GM10847 (cell line): ENCODE data around the gene CLEC4D.
"Not testable (repeated sequence)": the region's sequence is repeated elsewhere in the genome, so short reads cannot be mapped to it uniquely, and the experiment has no call there.

Experiments
- POLR2A ChIP-seq: IDR thresholded peaks from 2 replicates; pipeline ENCODE4 v1.6.1; 2011; ENCODE audit not compliant: insufficient read length; ENCODE audit errors: extremely low read depth

CLEC4D gene

DNA sequence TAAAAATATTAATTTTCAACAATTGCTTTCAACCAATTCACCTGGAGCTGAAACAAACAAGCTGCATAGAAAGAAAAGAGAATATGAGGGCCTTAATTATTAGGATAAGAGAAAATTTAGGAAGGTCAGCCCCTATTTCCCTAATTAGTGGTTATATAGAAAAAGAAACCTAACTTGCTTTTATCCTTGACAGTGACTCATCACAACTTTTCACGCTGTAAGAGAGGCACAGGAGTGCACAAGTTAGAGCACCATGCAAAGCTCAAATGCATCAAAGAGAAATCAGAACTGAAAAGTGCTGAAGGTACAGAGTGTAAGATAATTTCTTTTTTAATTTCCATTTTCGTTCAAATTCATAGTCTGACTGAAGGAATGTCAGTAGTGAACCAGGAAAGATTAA, 4.7 kb downstream of the CLEC4D start:
- TF ChIP-seq POLR2A, result no peak

DNA sequence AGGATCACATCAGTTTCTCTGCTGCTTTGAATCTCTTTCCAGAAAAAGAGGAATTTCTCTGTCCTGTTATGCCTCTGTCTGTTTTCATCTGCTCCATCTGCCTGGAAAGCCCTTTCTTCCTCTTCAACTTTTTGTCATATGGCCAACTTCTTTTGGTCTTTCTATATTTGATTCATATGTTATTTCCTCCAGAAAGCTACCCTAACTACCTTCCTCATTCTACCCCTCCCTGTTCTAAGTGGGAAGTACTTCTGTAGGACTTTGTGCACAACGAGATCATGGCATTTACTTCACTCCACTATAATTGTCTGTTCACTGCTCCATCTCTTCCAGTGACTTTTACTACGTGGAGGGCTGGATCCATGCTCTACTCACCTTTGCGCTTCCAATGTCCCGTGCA, 5.9 kb downstream of the CLEC4D start:
- no peak for TF ChIP-seq POLR2A

DNA sequence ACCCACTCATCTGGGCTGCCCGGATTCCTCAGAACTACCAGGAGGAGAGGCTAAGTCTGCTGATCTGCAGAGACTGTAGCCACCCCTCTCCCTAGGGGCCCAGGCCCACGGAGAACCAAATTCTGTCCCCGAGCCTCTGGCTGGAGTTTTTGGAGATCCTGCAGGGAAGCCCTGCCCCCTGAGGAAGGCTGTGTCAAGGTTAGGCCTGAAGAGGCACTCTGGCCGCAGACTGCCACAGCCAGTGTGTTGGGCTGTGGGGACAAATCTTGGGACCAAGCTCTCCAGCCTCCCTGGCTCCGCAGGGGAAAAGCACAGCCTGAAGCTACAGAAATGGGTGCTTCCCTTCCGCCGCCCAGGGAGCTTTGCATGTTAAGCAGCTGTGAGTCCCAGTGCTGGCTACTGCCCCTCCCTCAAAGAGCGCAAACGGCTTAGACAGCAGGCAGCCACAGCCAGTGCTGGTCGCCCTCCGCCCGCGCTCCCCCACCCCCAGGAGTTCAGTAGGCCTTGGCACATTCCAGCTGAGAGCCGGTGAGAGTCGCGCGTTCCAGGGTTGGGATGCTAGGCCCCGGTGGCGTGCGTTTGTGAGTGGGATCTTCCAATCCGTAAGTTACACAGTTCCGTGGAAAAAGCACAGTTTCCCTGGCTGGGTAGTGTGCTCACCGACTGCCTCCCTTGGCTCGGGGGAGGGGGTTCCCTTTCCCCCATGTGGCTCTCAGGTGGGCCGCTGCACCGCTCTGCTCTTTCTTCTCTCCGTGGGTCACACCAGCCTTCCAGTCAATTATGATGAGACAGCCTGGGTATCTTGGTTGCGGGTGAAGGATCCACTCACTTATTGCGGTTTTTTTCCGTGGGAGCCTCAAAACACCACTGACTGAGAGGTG, 14.2 kb downstream of the CLEC4D start:
- no peak for TF ChIP-seq POLR2A

DNA sequence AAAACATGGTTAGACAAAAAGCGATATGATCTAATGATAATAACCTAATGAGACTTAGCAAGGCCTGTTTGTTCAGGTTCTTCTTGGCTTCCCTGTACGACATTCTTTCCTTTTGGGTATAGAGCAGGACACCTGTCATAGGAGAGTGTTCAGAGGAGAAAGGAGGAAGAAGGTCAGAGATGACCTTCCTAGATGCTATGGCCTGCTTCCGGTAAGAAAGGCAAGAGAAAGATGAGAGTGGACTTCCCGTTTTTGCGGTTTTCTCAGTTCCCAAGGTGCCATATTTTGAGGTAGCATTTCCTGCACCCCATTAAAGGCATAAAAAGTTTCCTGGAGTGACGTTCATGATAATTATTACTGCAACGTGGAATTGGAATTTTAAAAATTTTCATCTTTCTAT, 18.7 kb downstream of the CLEC4D start:
- no peak for TF ChIP-seq POLR2A

DNA sequence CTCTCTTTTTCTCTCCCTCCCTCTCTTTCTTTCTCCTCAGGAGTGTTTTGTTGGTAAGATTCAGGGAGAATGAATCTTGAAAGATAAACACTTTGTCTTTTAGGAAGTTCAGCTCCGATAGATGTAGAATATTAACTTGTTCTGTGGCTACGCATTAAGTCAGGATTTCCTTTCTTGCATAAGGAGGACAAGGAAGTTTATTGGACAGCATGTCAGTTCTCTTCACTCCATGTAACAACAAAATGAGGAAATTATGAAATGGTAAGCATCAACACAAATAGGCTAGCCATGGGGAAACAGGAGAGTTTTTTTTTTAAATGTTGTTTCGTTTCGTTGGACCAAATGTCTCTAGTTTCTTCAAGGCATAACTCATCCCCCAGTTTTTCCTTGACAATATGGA, 27.5 kb downstream of the CLEC4D start, which contains the start of gene CLEC4E:
Gene CLEC4E (minus strand): TSS at position 75 of the 400 bp plus-strand sequence. CDS start 108 bp downstream, outside the sequence.
- not testable (repeated sequence) for TF ChIP-seq POLR2A

DNA sequence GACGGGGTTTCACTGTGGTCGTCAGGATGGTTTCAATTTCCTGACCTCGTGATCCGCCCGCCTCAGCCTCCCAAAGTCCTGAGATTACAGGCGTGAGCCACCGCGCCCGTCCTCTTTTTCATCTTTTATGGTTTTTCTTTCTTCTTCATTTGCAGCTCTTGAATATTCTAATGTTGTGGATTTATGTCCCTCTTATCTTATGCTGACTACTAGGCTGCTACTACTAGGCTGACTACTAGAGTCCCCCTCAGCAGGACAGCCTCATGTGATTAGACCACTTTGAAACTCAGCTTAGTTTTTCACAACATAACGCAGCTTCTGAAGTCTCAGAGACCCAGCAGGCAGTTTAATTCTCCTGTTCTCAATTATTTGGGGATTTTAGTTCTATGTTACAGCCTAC, 28.3 kb downstream of the CLEC4D start:
- no peak for TF ChIP-seq POLR2A

DNA sequence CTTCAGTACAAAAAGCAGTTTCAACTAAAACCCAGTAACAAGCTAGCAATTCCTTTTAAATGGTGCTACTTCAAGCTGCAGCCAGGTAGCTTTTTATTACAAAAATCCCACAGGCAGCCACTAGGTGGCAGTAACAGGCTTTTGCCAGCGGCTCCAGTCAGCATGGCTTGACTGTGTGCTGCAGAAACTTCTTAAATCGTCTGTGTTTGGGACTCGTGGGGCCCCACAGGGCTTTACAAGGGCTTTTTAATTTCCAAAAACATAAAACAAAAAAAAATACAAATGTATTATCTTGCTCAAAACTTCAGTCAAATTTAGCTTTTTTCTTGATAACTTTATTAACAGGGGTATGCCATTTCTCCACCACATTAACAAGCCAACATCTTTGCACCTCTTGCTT, 31.0 kb downstream of the CLEC4D start:
- TF ChIP-seq POLR2A, result no peak

DNA sequence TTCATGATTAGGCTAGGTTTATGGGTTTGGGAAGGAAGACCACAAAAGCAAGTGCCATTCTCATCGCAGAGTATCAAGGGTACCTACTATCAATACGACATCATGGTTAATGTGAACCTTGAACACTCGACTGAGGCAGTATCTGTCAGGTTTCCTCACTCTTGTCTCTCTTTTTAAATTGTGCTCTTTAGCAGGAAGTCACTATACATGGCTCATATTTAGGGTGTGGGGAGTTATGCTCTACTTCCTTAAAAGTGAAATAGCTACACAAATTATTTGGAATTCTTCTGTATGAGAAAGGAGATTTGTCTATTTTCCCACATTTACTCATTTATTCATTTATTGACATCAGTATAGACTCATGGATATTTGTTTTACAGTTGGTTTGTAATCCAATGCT, 33.3 kb downstream of the CLEC4D start:
- no peak for TF ChIP-seq POLR2A

DNA sequence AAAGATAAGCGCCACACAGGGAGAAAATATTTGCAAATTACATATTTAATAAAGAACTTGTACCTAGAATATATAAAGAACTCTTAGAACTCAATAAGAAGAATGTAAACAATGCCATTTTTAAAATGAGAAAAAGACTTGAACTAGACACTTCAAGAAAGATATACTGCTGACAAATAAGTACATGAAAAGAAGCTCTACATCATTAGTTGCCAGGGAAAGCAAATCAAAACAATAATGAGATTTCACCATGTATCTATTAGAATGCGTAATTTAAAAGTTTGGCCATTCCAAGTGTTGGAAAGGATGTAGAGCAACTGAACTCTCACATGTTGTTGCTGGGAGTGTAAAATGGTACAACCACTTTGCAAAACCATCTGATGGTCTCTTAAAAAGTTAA, 34.3 kb downstream of the CLEC4D start:
- TF ChIP-seq POLR2A, result no peak

DNA sequence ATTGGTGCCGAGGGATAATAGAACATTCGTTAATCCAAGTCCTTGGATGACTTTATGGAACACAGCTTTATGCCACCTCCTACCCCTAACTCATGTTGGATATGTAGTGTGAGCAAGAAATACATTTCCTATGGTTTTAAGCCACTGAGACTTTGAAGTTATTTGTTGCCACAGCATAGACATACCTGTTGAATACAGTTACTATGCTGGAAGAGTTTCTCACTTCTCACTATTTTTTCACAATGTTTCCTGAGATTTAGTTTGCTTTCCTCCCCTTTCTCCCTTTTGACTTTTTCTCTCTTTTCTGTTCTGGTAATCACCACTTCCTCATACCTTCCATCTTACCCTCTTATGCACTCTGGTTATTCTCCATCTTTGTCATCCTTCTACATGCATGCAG, 34.9 kb downstream of the CLEC4D start:
- no peak for TF ChIP-seq POLR2A

DNA sequence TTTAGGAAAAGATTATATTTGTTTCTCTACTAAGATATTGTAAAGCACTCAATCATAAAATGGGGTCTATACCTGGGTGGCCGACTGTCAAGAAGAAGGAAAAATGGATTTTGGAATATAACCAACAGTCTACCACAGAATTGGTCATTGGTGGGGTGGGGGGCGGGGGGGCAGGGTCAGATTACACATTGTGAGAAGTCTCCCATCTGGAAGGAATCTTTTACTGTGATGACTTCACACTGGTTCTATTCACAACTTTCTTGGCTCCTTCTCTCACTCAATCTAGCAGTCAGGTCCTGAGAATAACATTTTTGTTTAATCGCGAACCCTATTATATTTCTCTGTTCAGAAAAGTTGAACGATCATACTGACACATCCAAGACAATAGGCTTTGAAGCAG, 36.1 kb downstream of the CLEC4D start:
- no peak for TF ChIP-seq POLR2A

DNA sequence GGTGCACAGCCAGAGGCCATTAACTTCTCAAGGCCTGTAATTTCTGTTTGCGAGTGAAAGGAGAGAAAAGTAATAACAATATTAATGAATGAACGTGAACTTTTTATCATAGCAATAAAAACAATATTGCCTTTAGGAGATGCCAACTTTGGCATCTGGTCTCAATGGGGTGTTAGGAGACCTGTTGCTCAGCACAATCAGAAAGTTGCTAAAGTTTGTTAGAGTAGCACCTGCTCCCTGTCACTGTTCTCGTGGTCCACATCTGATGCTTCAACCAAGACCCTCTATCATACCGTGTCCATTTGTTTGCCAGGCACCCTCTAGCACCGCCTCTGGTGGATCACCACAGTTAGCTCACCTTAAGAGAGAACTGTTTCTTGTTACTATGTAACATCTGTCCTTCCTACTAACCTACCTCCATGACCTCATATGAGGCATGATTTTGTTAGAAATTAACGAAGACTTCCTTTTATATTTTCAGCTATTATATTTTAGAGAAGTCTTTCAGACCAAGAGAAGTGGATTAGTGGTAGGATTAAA, 39.9 kb downstream of the CLEC4D start:
- no peak for TF ChIP-seq POLR2A

DNA sequence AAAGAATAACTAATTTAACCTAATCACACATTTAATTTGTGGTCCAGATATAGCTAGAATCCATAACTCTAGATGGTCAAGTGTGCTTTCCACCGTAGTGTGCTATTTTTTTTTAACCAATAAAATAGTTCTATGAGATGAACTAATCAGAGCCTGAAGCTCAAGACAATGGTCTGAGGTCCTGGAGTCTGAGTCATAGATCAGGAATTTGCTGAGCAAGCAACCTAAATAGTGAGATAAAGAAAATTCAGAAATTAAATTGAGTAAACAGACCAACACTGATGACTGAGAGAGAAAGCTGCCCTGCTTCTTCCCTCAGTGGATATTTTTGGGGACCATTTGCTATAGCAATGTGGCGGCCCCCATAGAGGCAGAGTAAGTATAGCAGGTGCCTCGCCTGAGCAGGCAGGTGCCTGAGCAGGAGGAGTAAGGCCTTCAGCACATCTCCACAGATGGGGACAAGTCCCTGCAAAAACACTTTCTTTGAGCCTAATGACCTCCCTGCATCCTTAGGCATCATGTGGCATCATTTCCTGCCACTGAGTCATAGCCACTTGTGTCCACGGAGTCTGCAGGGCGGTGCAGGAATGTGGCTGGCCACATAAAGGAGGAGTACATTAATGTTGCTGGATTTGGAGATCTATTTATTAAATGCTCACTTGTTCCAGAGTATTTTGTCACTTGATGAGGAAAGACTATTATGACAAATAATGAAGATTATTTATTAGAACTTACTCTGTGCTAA, 41.3 kb downstream of the CLEC4D start:
- TF ChIP-seq POLR2A, result no peak

DNA sequence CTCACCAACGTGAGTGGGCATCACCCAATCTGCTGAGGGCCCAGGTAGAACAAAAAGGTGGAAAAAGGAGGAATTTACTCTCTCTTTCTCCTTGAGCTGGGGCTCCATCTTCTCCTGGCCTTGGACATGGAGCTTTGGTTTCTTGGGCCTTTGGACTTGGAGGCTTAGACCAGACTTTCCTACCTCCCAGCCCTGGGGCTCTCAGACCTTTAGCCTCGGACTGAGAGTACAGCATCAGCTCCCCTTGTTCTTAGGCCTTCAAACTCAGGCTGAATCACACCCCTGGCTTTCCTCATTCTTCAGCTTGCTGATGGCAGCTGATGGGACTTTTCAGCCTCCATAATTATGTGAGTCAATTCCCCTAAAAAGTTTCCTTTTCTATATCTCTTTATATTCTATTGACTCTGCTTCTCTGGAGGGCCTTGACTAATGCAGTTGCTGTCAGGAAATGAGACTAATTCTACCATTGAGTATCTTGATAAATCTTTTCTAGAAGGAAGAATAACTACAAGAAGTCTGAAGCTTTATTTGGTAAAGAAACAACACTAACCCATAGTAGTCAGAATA, 43.3 kb downstream of the CLEC4D start:
- TF ChIP-seq POLR2A, result no peak

DNA sequence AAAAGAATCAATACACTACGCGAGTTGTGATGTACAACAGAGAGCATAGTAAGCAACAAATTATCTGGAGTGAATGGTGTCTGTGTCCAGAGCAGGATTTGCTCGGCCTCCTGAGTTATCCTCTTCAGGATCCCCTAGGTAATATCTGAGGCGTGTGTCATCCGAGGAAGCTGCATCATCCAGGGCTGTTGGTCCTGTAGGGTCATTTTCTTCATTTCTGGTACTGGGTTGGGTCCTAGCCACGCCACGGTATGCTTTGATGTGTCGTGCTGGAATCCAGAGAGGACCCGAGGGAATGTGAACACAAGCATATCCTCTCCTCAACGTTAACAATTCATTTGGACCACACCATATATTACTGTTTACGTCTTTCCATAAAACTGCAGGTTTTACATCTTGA, 46.4 kb downstream of the CLEC4D start:
- TF ChIP-seq POLR2A, result no peak

DNA sequence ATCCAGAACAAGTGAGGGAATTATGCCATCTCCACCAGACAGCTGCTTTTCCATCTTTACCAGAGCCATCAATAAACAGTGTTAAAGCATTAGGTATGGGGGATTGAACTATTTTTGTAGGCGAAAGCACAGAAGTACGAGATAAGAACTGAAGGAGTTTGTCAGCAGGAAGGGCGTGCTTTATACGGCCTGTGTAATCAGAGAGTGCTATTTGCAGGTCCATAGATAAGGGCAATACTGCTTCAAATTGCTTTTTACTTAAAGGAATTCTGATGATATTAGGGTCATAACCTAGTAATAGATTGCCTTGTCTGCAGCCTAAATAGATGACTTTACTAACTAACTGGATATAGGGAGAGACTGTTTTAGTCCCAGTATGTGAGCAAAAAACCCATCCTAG, 47.7 kb downstream of the CLEC4D start:
- no peak for TF ChIP-seq POLR2A
